Measurements from ENCODE around the gene VSIR. TPM values are rescaled to one million over a fixed set of nuclear protein-coding genes. Genes with fewer than 3 reads are reported as not detected.
A peak's percentile ranks its signal among the peaks of the same experiment; 100 is the strongest.

Gene VSIR
- total and polyA plus RNA-seq, 10 of the 15 experiments (the other 5 are each of a cell fraction or from before 2014, with no cell fraction given) = 0.19 to 12.5 (median 6.7) TPM

GRCh38 chr10:71736570-71736952 is 36.8 kb downstream of the VSIR start (continued):
- TF ChIP-seq IRF3 (IDR thresholded peaks at IDR 0.05) (no peak), ATF3 (IDR thresholded peaks at IDR 0.05; ENCODE audit: borderline replicate concordance, extremely low read depth, low read depth, low read length) (no peak), ESRRA (IDR thresholded peaks at IDR 0.05; ENCODE audit: low read length) (no peak), ASH2L (IDR thresholded peaks at IDR 0.05; ENCODE audit: borderline replicate concordance, low read depth) (no peak), IRF4 (IDR thresholded peaks at IDR 0.05; ENCODE audit: low read depth, low read length) (no peak)

- no peak for TF ChIP-seq NFIC (IDR thresholded peaks at IDR 0.05; ENCODE audit: low read depth, low read length)
- no peak for TF ChIP-seq SIX5 (IDR thresholded peaks at IDR 0.05; ENCODE audit: low read depth, low read length, severe bottlenecking)
- peak; percentile 40; the same call in 1 of the 2 replicates for TF ChIP-seq POLR2A (IDR thresholded peaks at IDR 0.05; ENCODE audit: low read depth, low read length)
- RAD21 ChIA-PET (ENCODE audit: unreplicated experiment) = interaction anchor here (0.6 kb wide), 1 partner anchor 25 kb away, joined by 3 read pairs; no protein-coding TSS in a partner anchor
- POLR2A ChIA-PET = no interaction called here
- WGBS (ENCODE audit: insufficient coverage, insufficient replicate concordance, low lambda C conversion rate, missing lambda C conversion rate) = 42% methylated on average over 15 of the region's 16 CpGs
- Histone ChIP-seq H3K4me2 (ENCODE audit: control insufficient read depth, insufficient read depth) (peak overlapping the region; percentile 21; the same call in 1 of the 2 replicates), H3K79me2 (ENCODE audit: control insufficient read depth, insufficient read depth, low read length) (no peaks in the 10 kb centered on the region), H3K9me3 (replicated peaks; ENCODE audit: control insufficient read depth, insufficient read depth, low read length) (no peaks in the 10 kb centered on the region), H3K4me3 (no peak overlapping the region), H3K36me3 (ENCODE audit: control insufficient read depth in 2 of 2, insufficient read depth in 2 of 2, low read length in 1 of 2) (no peaks in the 10 kb centered on the region), H3K9ac (ENCODE audit: control insufficient read depth, insufficient read depth, low read length) (no peak overlapping the region; the same call in 1 of the 2 replicates), H3K27me3 (replicated peaks in 1 of 2; ENCODE audit: control insufficient read depth in 2 of 2, insufficient read depth in 2 of 2, low read length in 1 of 2) (no peaks in the 10 kb centered on the region), H4K20me1 (ENCODE audit: control insufficient read depth, insufficient read depth) (no peaks in the 10 kb centered on the region), H3K27ac (ENCODE audit: control insufficient read depth, insufficient read depth) (peak overlapping the region; percentile 4; the same call in 1 of the 2 replicates), H3K4me1 (ENCODE audit: control insufficient read depth, insufficient read depth, low read length) (peaks cover 17% of the 10 kb centered on the region), H2AFZ (ENCODE audit: control insufficient read depth, low read depth, low read length) (peak overlapping the region; percentile 73)
- SMC1A ChIA-PET (ENCODE audit: uncharacterized antibody, unreplicated experiment) = no interaction called here
- BruUV-seq (replicated peaks) = no TSS peak
- no peak for DNase-seq (ENCODE audit: low read depth, low spot score)
- intact Hi-C loops (cut with micrococcal nuclease; ENCODE audit: unreplicated experiment) (no loop called here), in situ Hi-C loops (cut with MboI) (no loop called here)
- CTCF ChIA-PET = interaction anchor here (1.0 kb wide), 1 partner anchor 160 kb away, joined by 3 read pairs; no protein-coding TSS in a partner anchor
- ATAC-seq = peak; percentile 39
- FAIRE-seq = no peak
Measured at GRCh38 chr10:71735709-71736569, 37.4 kb downstream of the VSIR start.
